Measurements from ENCODE around the gene ACOX2.
"Not testable (repeated sequence)": the region's sequence is repeated elsewhere in the genome, so short reads cannot be mapped to it uniquely, and the experiment has no call there.

ACOX2 gene

DNA sequence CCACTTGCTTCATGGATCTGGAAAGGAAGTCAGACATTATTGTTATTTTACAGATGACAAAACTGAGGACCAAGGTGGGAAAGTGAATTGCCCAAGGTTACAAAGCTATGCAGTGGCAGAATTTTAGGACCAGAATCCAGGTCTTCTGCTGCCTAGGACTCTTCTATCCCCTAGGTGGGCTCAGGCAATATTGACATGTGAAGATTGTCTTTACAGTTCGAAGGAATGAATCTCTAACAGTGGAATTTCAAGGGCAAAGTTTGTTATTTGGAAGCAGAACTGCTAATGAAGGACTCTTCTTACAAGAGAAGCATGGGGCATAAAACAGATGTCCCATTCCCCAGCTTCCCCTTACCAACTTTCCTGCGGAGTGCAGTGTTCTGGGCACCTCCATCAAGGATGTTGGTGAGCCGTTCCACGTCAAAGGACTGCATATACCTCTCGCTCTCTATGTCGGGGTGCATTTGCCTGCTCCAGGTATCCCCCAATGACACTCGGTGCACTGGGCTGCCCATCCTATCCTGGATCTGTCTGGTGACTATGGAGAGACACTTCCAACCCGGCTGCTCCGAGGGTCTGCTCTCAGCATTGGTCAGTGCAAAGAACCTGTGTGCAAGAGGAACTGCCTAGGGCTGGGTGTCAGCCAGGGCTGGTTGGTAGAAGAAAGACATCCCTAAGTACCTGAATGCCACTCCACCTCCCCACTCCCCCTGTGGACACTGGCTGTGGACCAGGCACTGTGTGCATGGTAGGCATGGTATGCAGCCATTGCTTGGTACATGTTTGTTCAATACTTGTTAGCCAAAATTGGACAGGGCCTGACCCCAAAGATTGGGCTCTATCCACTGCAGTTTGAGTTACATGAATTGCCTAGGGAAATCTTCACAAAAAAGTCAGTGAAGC is 2.1 kb downstream of the ACOX2 start:
- no peak for DNase-seq (ENCODE audit: low read depth in 2 of 2)

- DNase-seq (ENCODE audit: low read depth in 2 of 2): peak; percentile 49 to 51
Measured at GRCh38 chr3:58532794-58533220, 4.2 kb downstream of the ACOX2 start.

DNA sequence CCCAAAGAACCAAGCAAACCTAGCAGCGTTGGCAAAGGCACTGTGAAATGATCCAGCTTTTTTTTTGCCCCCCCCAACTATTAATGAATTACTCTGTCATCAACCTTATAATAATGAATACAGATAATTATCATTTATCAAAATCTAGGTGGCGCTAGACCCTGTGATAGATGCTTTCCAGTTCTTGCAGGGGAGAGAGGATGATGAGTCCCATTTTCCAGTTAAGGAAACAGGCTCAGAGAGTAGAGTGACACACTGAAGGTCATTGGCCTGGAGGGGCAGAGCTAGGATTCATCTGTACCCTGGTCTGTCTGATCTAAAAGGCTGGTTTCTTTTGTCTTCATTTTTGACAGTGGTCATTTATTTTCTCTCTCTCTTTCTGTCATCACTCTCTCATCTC is 5.0 kb downstream of the ACOX2 start:
- no peak for DNase-seq (ENCODE audit: low read depth in 2 of 2)

DNA sequence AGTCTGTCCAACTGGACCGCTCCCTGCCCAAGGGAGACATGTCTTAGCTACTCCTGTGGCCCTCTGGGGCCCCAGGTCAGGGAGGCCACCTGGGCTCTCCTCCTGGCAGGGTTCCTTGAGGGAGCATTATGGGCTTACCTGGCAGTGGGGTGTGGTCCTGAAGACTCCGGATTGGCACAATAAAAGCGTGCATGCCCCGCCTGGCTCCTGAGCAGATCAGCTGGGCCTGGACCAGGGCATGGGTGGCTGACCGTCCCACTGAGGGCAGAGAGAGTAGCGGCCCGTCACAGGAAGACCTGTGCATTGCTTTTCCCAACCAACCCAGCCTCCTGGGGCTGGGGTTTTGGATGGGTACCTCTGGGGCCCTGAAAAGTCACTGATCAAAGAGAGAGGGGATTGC is 5.4 kb downstream of the ACOX2 start:
- no peak for DNase-seq (ENCODE audit: low read depth in 2 of 2)

- no peak for DNase-seq (ENCODE audit: low read depth in 2 of 2)
Measured at GRCh38 chr3:58530354-58530865, 6.6 kb downstream of the ACOX2 start.

DNA sequence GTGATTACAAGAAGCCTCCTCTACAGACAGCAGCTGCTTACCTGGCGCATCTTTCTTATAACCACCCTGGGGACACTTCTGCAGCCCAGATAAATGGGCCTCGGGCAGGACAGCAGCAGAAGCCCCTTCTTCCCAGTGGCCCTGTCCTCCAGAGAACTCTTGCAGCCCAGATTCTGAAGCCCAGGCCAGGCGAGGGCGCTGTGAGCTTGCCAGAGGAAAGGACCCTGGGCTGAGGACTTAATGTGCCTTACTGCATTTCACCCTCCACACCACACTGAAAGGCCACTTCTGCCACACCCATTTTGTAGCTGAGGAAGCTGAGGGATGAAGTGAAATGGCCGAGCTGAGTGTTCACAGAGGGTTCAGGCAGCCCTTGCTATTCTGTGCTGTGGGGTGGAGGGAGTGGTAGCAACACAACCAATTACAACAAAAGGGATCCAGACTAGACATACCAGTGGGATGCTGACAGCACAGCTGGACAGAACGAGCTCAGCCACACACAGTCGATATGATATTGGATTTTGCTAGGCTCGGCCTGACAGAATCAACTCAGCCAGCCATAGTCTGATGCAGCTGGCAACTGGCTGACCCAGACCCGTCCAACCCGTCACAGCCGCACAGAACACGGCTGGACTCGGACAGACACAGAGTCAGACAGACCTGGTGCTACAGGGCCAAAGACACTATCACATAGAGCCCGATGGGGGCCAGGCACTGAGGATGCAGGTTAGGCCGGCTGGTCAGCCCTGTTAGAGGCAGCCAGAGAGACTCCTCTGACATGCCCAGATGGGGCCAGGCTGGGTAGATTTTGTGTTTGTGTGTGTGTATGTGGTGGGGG is 7.3 kb downstream of the ACOX2 start:
- no peak for DNase-seq (ENCODE audit: low read depth in 2 of 2)

DNA sequence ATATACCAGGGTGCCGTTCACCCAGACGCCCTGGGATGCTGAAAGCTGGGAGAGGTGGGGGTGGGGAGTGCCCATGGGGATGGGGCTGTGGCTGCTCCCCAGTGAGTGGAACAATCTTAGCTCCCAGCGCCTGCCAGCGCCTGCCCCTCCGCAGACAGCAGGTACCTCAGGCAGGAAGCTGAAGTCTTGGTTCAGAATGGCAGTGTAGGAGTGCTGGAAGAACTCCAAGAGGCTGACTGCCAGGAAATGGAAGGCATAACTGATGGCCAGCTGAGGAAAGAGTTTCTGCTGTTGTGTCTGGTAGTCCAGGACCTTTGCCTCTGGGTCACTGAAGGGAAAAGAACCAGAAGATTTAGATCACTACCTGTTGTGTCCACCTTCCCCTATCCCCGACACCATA is 8.4 kb downstream of the ACOX2 start:
- DNase-seq (ENCODE audit: low read depth in 2 of 2): no peak

DNA sequence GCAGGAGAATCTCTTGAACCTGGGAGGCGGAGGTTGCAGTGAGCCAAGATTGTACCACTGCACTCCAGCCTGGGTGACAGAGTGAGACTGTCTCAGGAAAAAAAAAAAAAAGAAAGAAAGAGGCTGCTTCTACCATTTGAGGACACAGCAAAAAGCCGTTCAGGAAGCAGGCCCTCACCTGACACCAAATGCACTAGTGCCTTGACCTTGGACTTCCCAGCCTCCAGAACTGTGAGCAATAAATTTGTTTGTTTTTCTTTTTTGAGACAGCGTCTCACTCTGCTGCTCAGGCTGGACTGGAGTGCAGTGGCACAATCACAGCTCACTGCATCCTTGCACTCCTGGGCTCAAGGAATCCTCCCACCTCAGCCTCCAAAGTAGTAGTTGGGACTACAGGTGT is 9.6 kb downstream of the ACOX2 start:
- DNase-seq (ENCODE audit: low read depth in 2 of 2): not testable (repeated sequence)

- peak; percentile 79 for DNase-seq (ENCODE audit: low read depth in 2 of 2)
Measured at GRCh38 chr3:58526515-58526957, 10.5 kb downstream of the ACOX2 start.

GRCh38 chr3:58524326-58524888 is 12.6 kb downstream of the ACOX2 start:
- no peak for DNase-seq (ENCODE audit: low read depth in 2 of 2)

- no peak for DNase-seq (ENCODE audit: low read depth in 2 of 2)
Measured at GRCh38 chr3:58522759-58523425, 14.1 kb downstream of the ACOX2 start.

DNA sequence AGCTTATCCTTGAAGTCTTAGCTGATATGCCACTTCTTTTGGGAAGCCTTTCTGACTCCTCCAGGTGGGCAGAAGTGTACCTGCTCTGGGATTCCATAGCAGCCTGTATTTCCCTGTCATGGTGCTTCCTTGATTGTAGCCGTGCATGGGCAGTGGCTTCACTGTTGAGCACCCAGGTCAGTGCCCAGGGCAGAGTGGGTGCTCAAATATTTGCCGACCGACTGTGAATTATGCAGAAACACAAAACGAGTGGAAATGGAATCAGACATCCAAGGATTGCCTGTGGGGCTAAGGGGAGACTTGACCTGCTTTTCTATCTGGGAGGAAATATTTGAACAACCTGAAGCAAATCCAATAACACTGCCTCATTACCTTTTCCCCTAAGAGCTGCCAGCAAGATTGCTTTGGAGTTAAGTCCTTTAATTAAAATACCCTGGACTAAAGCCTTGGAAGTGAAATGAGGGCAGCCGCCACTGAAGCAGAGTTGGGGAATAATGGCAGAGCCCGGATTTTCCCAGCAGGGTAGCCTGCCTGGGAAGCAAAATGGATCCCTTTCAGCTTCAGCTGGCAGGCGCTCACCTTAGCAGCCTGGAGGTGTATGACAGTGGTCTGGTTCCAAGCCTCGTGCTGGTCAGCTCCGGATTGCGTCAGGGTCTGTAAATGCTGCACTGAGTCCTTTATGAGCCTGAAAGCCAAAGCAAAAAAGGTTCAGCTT is 14.9 kb downstream of the ACOX2 start:
- no peak for DNase-seq (ENCODE audit: low read depth in 2 of 2)

GRCh38 chr3:58521336-58521670 is 15.7 kb downstream of the ACOX2 start:
- no peak for DNase-seq (ENCODE audit: low read depth in 2 of 2)

GRCh38 chr3:58520403-58521335 is 16.3 kb downstream of the ACOX2 start:
- no peak for DNase-seq (ENCODE audit: low read depth in 2 of 2)

DNA sequence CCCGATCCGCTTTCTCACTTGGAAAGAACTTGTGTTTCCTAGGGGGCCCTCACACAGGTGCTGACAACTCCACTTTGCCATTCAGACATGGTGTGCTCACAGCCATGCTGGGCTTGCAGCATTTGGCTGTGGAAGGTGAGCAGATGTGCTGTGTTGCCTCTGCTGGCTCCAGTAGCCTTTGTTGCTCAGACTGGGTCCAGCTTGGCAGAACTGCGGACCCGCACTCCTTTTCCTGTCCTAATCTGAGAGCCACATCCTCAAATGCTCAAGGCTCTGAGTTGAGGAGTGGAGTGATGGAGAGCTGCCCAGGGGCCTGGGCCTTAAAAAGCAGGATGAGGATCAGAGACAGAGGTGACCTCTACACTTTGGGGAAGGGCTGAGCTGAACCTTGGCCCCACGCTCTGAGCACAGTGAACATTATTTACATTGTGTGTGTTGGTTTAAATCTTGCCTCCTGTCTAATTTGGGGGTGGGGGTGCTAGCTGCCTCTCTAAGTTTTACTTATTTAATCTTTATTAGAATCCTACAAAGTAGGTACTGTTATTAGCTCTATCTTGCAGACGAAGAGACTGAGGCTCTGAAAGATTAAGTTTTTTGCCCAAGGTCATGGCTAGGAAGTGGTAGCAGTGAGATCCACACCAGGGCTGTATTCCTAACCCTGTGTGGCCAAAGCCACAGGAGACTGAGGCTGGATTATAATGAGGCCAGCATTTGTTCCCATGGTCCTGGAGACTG is 17.2 kb downstream of the ACOX2 start:
- DNase-seq (ENCODE audit: low read depth in 2 of 2): no peak

- no peak for DNase-seq (ENCODE audit: low read depth in 2 of 2)
Measured at GRCh38 chr3:58518291-58518789, 18.6 kb downstream of the ACOX2 start.

DNA sequence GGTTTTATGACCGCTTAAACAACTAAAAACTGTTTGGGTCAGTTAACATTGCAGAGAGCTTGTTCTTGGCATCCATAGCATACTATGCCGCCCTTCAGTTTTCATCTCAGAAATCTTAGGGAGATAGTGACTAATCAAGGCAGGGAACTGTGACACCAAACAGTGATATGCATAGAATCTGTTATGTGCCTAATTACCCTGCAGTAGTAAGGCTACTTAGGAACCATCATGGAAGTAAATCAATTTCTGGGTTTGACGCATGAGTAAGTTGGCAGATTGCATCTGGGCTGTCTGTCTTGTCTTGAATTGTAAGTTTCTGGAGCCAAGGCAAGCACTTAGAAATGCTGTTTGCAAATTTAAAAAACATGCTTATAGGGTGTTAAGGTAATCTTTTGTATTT is 22.6 kb downstream of the ACOX2 start:
- no peak for DNase-seq (ENCODE audit: low read depth in 2 of 2)

GRCh38 chr3:58508437-58508836 is 28.6 kb downstream of the ACOX2 start:
- no peak for DNase-seq (ENCODE audit: low read depth in 2 of 2)

Measured in fibroblast of skin of left quadriceps (primary cell).